Fibroblast of the aortic adventitia (primary cell): ENCODE data around the gene STXBP5. TPM values are rescaled to one million over a fixed set of nuclear protein-coding genes. Genes with fewer than 3 reads are reported as not detected.

Source experiments
- DNase-seq: peaks from one replicate; pipeline ENCODE4 v3.0.0-alpha.2; 2010; ENCODE audit warnings: low read depth
- H3K4me3 ChIP-seq: 2 replicates; pipeline ENCODE4 v1.5.1; 2011; ENCODE audit warnings: low read depth, mild to moderate bottlenecking, control low read depth, low read length, moderate library complexity
- total RNA-seq: library from RNA; depleted of rRNA; stranded (reverse); fragments of >200 nt; gene quantifications from 2 replicates; pipeline ENCODE4 v1.2.3, GENCODE V29; 2012; ENCODE audit warnings: low replicate concordance
- TF ChIP-seq, protein P1 (sequence below): IDR thresholded peaks from 2 replicates; pipeline ENCODE4 v1.5.1; 2011; ENCODE audit warnings: mild to moderate bottlenecking, low read length, control low read depth, inconsistent platforms; ENCODE audit not compliant: insufficient read depth

Gene STXBP5
- total RNA-seq, 1 donor, result 65.2 TPM

DNA sequence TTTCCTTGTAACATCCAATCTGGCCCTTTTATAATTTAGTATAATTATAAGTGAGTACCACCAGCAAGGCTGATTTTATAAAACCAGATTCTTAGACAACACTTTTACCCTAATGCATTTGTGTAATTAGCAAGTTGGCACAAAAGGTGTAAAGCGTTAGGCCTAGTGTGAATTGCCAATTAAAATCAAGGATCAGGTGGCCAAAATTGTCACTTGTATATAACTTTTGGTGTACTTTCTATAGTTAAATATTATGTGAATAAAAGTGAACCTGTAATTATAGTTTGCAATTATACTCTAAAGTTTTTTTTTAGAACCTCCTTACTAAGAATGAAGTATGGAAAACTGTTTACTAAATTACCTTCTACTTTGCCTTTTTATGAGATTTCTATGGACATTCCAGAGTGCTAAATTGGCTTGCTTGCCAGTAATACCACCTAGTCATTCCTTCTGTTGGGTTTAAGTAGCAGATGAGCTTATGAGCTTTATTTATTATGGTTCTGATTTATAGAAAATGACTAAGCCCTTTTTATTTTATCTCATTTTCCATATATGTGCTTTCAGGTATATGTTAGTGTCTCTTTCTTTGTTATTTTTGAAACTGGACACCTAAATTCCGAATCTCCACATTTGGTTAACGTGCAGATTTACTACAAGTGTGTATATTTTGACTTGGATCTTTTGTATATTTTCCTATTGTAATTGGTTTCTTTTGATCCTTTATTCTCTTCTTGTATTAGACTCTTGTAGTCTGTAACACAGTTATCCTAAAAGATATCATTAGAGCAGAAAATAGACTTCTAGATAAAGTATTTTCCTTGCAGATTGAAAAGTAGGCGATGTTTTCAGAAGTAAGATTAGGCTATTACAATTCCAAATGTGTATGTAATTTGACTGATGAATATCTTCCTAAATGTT, 3.9 kb downstream of the STXBP5 start:
- H3K4me3 ChIP-seq, result peak overlapping the region; percentile 83
- TF ChIP-seq, protein P1, sequence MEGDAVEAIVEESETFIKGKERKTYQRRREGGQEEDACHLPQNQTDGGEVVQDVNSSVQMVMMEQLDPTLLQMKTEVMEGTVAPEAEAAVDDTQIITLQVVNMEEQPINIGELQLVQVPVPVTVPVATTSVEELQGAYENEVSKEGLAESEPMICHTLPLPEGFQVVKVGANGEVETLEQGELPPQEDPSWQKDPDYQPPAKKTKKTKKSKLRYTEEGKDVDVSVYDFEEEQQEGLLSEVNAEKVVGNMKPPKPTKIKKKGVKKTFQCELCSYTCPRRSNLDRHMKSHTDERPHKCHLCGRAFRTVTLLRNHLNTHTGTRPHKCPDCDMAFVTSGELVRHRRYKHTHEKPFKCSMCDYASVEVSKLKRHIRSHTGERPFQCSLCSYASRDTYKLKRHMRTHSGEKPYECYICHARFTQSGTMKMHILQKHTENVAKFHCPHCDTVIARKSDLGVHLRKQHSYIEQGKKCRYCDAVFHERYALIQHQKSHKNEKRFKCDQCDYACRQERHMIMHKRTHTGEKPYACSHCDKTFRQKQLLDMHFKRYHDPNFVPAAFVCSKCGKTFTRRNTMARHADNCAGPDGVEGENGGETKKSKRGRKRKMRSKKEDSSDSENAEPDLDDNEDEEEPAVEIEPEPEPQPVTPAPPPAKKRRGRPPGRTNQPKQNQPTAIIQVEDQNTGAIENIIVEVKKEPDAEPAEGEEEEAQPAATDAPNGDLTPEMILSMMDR, result no peak
- DNase-seq, result peak; percentile 30

DNA sequence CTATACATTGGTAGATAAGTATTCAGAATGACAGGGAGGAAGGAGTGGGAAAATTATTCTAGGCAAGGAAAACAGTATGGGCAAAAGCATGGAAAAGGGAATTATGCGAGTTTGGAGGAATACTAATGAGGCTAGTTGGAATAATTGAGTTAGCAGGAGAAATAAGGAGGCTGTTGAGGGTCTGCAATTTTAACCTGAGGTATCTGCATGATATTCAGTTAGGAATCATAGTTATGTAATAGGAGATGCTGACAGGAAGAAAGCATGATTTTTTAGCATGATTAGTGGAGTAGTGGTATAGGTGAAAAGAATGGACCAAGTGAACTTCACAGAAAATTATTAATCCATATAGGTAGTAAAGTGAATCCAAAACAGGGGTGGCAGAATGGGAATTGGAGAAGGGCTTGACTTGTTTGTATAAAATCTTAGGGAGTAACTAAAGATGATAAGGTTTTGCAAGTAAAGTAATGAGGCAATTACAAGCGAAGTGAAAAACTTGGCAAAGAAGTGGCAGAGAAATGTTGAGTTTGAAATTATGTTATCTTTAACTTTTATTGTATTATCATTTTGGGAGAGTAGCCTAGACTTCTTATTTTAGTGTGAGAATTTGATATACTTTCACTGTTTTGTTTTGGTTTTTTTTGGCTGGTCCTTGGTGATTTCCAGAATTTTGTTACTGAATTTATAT, 5.7 kb downstream of the STXBP5 start:
- TF ChIP-seq, protein P1, result no peak
- H3K4me3 ChIP-seq, result no peak overlapping the region
- DNase-seq, result peak; percentile 57

DNA sequence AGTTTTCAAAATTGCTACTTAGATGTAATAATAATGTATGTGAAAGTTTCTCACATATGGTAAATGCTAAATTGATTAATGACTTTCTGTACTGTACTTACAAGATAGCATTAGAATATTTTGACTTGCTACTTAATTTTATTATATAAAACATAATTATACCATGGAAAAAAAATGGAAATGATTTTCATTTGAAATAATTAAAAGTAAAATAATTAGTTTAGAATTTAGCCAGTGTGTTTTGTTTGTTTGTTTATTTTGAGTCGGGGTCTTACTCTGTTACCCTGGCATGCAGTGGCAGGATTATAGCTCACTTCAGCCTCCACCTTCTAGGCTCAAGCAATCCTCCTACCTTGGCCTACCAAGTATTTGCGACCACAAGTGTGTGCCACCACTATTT, 7.1 kb downstream of the STXBP5 start:
- TF ChIP-seq, protein P1, result no peak
- no peak for DNase-seq
- H3K4me3 ChIP-seq, result no peak overlapping the region

DNA sequence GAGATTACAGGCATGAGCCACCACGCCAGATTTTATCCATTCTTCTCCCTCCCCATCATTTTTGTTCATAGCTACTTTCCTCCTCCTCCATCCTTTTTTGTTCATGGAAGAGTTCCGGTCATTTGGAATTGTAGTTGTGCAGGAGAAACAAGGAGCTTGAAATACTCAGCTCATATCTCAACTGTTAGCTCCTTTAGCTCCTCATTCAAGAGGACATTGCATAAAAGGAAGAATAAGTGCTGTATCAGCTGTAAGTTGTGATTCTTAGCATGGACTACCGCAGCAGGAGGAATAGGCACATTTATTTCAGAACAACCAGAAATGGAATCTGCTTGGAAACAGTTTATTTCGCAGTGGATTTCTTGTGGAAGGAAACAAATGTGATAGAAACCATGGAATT, 7.6 kb downstream of the STXBP5 start:
- TF ChIP-seq, protein P1, result no peak
- H3K4me3 ChIP-seq, result no peak overlapping the region
- no peak for DNase-seq

DNA sequence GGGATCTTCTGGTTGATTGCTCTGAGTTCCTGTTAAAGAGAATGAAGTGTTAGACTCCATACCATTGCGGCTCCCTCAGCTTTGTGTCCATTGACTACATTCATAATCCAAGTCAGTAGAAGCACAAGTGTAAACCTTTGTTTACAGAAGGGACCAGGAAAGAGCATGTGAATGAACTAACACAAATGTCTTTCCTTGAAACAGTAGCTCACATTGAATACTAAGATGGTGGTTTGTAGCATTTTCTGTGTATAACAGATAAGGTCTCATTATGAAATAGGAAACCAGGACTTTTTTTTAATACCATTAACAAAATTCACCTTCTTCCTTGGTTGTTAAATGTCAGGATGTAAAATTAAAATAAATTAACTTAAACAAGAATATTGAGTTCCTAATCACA, 8.4 kb downstream of the STXBP5 start:
- DNase-seq, result no peak
- no peak overlapping the region for H3K4me3 ChIP-seq
- TF ChIP-seq, protein P1, result no peak

GRCh38 chr6:147213772-147214171, 9.6 kb downstream of the STXBP5 start:
- no peak overlapping the region for H3K4me3 ChIP-seq
- no peak for DNase-seq
- TF ChIP-seq, protein P1, result no peak
